OCI-M1 (cell line): Measurements from ENCODE around the gene MRE11.
"Not testable (repeated sequence)": the region's sequence is repeated elsewhere in the genome, so short reads cannot be mapped to it uniquely, and the experiment has no call there.

Experiments used
- DNase-seq: peaks from one replicate; lab custom pipeline; 2025; lab: John Stamatoyannopoulos, UW

The MRE11 gene

DNA sequence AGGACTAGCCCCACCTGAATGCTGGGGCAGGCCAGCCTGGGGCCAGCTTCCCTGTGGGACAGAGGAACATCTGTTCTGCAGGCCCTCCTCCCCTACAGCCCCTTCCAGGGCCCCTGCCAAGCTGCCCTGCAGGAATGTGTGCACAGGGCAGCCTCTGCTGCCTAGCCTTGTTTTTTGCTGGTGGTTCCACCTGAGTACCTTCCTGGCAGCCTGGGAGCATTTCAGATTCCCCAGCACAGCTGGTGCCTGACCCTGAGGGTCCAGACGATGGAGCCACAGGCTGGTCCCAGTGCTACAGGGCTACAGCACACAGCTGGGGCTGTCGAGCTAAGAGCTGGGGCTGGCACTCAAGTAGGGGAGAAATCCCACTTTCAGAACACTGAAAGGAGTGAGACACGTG is 70.1 kb downstream of the MRE11 start:
- no peak for DNase-seq

DNA sequence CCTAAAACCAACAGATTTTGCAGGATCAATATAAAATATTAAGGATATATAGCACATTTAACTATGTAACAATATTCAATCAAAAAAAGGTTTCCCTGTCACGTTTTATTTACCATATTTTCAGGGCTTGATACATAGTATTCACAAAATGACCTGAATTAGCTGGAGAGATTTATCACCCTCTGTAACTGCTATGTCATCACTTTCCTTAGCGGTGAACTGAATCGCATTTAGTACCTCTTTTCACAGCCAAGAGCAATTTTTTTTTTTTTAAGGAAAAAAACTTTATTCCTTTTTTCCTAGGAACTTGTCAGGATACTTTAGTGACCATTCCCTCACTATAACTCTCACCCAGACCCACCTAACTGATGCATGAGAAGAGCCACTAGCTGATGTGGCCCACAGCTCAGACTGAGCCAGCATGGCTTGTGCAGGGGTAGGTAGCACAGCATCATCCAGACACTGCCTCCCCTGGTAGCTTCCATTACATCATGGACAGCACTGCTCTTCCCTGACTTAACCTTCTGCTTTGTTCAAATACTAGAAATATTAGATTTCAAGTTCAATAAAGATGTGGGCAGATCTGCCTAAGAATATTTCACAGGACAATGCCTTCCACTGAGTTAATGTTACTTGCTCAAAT is 75.4 kb downstream of the MRE11 start:
- no peak for DNase-seq

GRCh38 chr11:94417386-94417987 is 76.2 kb downstream of the MRE11 start:
- DNase-seq, result peak; percentile 48

DNA sequence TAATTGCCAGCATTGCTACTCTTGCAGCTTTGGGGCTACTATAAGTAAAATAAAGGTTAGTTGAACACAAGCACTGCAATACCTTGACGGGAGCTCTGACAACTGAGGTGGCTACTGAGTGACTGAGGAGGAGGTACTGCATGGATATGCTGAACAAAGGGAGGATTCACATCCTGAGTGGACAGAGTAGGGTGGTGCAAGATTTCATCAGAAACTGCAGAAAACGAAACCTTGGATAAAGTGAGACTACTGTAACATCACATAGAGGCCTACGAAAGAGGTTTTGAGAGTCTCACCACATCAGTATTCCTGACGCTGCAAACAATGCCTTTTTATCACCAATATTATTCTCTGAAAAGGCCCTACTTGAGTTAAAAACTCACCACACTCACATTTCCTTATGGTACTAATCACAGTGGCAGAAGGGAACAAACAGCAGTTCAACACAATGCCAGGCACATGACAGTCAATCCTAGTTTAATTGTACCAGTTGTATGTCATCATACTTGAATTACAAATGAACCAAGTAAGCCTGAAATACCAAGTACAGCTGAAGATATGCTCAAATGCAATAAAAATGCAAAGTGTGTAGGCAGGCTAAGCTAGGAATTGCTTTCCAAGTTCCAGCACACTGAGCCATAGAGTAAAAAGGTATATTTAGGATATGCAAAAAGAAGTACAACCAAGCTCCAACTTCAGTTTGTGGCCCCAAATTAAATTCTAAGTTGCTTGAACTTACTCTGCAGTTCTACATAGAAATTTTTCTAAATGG is 88.4 kb downstream of the MRE11 start:
- DNase-seq, result peak; percentile 50

DNA sequence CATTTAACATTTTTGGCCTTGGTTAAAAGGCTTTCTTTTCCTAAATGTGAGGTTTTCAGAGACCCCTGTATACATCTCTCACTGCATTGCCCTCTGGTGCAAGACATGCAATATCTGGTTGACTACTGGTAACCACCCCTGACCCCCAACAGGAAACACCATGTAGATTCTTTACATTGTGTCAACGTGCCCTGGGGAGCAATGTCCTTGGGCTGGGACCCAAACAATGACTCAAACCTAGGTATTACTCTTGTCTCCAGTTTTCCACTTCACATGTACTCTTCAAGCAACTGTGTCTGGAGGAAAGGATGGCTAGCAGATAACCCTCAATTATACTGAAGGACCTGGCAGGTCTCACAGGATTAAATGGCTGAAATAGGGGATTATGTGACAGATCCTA is 91.3 kb downstream of the MRE11 start:
- no peak for DNase-seq

- DNase-seq, result no peak
Measured at GRCh38 chr11:94401773-94402265, 91.8 kb downstream of the MRE11 start.

DNA sequence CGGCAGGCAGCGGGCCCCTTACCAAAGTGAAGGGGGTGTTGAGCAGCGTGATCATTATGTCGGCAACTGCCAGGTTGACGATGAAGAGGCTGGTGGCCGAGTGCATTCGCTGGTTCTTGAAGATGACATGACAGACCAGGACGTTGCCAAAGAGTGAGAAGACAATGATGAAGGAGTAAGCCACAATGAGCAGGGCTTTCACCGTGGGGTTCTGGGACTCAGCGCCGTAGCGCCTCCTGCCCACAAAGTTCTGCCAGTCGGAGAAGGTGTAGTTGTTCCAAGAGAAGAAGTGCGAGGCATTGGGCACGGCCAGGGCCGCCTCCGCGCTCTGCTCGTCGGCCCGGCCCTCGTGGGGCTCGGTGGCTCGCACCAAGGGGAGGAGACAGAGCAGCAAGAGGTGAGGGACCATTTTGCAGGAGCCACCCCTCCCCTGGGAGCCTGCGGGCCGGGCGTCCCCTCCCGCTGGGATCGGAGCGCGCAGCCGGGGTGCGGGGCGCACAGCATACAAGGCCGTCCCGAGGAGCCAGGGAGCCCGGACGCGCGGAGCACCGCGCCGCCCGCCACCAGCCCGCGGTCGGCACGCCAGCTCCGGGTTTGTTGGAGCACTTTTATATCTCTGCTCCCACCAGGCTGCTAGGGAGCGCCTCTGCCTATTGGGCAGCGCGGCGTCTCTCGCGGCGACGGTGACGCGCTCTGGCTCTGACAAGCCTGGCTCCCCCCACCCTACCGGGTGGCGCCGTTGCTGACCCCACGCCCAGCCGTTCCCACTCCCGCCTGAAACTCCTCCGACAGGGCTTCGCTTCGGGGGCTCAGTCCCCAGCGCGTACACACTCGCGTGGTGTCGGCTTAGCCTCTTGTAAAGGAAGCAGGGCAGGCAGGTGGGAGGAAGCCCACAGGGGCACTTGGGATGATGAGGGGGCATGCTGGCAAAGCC is 92.5 kb downstream of the MRE11 start, which contains the start of gene GPR83:
Gene GPR83 (minus strand): TSS at position 581 of the 934 bp plus-strand sequence. CDS start 172 bp downstream, at position 409.
- no peak for DNase-seq

DNA sequence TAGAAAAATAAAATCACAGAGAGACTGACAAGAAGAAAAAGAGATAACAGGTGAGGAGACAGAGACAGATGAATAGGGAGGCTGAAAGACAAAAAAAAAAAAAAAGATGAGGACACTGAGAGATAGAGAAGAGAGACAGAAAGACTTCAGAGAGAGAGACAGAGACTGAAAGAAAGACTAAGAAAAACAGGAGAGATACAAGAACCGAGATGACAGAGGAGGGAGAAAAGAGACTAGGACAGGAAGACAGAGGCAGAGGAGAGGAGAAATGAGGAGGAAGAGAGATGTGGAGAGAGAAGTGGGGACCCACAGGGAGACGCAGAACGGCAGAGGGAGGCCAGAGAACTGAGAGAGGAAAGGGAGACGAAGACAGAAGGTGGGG is 93.2 kb downstream of the MRE11 start:
- no peak for DNase-seq

DNA sequence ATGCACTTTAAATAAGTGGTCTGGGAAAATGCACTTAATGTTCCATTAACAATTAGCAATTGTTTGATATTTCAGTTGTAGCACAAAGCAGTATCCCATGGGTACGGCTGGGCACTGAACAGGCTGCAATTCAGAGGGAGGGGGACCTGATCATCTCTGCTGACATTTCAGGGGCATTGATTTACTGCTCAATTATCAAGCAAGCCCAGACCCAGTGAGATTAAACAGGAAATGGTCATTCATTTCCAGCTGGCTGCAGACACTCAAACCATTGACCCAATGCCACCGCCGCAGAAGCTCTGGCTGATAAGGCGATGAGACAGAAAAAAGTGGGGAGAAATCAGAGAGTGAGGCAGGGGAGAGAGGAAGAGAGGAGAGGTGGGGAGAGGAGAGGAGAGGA is 93.6 kb downstream of the MRE11 start:
- DNase-seq, result peak; percentile 71

GRCh38 chr11:94398101-94398500 is 95.5 kb downstream of the MRE11 start:
- no peak for DNase-seq

DNA sequence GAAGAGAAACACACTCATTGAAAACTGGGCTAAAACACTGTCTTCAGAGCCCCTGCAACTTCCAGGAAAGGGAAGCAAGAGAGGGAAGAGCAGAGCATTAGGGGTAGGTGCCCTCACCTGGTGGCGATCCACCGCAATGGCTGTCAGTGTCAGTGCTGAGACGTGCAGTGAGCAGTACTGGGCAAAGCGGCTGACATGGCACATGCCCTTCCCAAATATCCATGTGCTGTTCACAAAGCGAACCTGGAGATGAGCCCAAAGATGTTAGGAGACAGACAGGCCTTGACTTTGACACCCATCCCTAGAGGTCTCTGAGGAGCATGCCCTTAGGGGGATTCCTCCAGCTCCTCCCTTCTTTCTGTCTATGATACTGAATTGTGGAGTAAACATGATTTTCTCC is 97.4 kb downstream of the MRE11 start:
- DNase-seq, result no peak

DNA sequence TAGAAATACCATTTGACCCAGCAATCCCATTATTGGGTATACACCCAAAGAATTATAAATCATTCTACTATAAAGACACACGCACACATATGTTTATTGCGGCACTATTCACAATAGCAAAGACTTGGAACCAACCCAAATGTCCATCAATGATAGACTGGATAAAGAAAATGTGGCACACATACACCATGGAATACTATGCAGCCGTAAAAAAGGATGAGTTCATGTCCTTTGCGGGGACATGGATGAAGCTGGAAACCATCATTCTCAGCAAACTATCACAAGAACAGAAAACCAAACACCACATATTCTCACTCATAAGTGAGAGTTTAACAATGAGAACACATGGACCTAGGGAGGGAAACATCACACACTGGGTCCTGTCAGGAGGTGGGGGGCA is 101.7 kb downstream of the MRE11 start:
- not testable (repeated sequence) for DNase-seq

DNA sequence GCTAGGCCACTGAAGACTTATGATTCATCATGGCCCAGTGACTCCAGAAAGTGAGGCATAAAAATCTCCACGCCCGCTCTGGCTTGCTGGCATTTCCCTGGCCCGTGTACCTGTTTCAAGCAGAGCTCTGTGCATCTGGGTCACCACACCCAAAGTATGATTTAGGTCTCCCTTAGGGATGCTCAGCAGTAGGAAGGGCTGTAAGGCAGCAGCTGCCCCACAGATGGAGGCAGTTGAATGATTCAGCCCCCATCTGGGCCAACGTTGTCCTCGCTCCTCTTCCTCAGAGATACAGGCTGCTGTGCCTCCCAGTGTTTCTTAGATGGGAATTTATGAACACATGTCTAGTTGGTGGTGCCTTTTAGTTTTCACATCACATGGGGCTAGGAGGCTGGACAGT is 114.0 kb downstream of the MRE11 start:
- no peak for DNase-seq

GRCh38 chr11:94376841-94377240 is 116.8 kb downstream of the MRE11 start:
- DNase-seq, result no peak

GRCh38 chr11:94370576-94370975 is 123.1 kb downstream of the MRE11 start:
- DNase-seq, result not testable (repeated sequence)
